ENCODE data around the gene NCAM2.

NCAM2 gene

GRCh38 chr21:20997636-20998455, at the start of gene NCAM2:
NCAM2 (plus strand) TSS chr21:20998409.
- TF ChIP-seq CTCF (IDR thresholded peaks at IDR 0.05; ENCODE audit: low read depth, low read length, missing control alignments) = no peak
- H3K4me3 ChIP-seq (ENCODE audit: low read depth, low read length) = no peak within 1 kb of the TSS
- no peak for DNase-seq (ENCODE audit: low read depth)

- no peak overlapping the region for H3K4me3 ChIP-seq (ENCODE audit: low read depth, low read length)
- no peak for TF ChIP-seq CTCF (IDR thresholded peaks at IDR 0.05; ENCODE audit: low read depth, low read length, missing control alignments)
Observed at GRCh38 chr21:20949884-20950283, 48.3 kb upstream of the NCAM2 start.

GRCh38 chr21:20965816-20966215, 32.4 kb upstream of the NCAM2 start:
- no peak overlapping the region for H3K4me3 ChIP-seq (ENCODE audit: low read depth, low read length)
- no peak for DNase-seq (ENCODE audit: low read depth)
- TF ChIP-seq CTCF (IDR thresholded peaks at IDR 0.05; ENCODE audit: low read depth, low read length, missing control alignments) = no peak

More at GRCh38 chr21:20949884-20950283, 48.3 kb upstream of the NCAM2 start:
- DNase-seq (ENCODE audit: low read depth) = no peak

GRCh38 chr21:20968391-20968790, 29.8 kb upstream of the NCAM2 start:
- no peak overlapping the region for H3K4me3 ChIP-seq (ENCODE audit: low read depth, low read length)
- DNase-seq (ENCODE audit: low read depth) = no peak

GRCh38 chr21:20970691-20971090, 27.5 kb upstream of the NCAM2 start:
- TF ChIP-seq CTCF (IDR thresholded peaks at IDR 0.05; ENCODE audit: low read depth, low read length, missing control alignments) = no peak

More at GRCh38 chr21:20968391-20968790, 29.8 kb upstream of the NCAM2 start:
- no peak for TF ChIP-seq CTCF (IDR thresholded peaks at IDR 0.05; ENCODE audit: low read depth, low read length, missing control alignments)

GRCh38 chr21:20971296-20971921, 26.8 kb upstream of the NCAM2 start:
- H3K4me3 ChIP-seq (ENCODE audit: low read depth, low read length) = no peak overlapping the region
- DNase-seq (ENCODE audit: low read depth) = no peak
- TF ChIP-seq CTCF (IDR thresholded peaks at IDR 0.05; ENCODE audit: low read depth, low read length, missing control alignments) = peak; percentile 3

More at GRCh38 chr21:20970691-20971090, 27.5 kb upstream of the NCAM2 start:
- DNase-seq (ENCODE audit: low read depth) = no peak
- no peak overlapping the region for H3K4me3 ChIP-seq (ENCODE audit: low read depth, low read length)
